Measurements from ENCODE around the gene SEMA3E.

Gene SEMA3E

DNA sequence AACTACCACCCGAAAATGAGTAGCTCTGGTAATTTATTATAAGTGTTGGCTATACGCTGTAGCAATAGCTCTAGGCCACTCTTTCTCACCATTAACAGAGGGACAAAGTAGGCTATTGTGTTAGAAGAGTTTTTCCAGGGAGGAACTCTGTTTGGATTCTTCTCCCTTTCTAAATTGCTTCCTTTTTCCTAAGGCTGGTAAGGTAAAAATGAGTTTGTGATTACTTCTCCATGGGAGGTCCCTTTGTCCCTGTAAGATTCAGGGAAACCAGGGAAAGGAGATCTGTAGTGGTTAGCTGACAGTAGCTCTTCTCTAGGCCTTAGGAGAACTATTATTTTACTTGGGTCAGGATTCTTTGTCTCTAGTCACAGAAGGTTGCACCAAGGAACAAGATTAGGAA lies 23.2 kb upstream of the SEMA3E start:
- Histone ChIP-seq H3K23ac (ENCODE audit: low read length) (no peak overlapping the region), H4K12ac (ENCODE audit: low read depth, low read length) (no peak overlapping the region), H3K79me2 (ENCODE audit: control insufficient read depth, insufficient read depth, low read length, poor library complexity) (no peaks in the 10 kb centered on the region), H3K79me1 (ENCODE audit: low read length) (no peaks in the 10 kb centered on the region), H2BK5ac (ENCODE audit: low read depth, low read length, poor library complexity) (no peak overlapping the region), H3K9ac (ENCODE audit: low read length) (no peak overlapping the region), H2AFZ (ENCODE audit: insufficient read depth, low read length, poor library complexity) (no peak overlapping the region), H4K91ac (ENCODE audit: low read depth, low read length) (no peak overlapping the region), H2BK12ac (ENCODE audit: low read length) (no peak overlapping the region), H2AK5ac (ENCODE audit: low read length) (no peak overlapping the region), H3K36me3 (ENCODE audit: control insufficient read depth in 1 of 2, insufficient read depth in 2 of 2, low read length in 2 of 2) (no peaks in the 10 kb centered on the region), H3K18ac (ENCODE audit: low read length) (no peak overlapping the region), H3K9me3 (ENCODE audit: insufficient read depth, low read depth, low read length) (peaks cover 2% of the 10 kb centered on the region), H3K14ac (ENCODE audit: low read length) (no peak overlapping the region), H3K4me1 (ENCODE audit: control insufficient read depth in 1 of 2, insufficient read depth in 2 of 2, low read length in 2 of 2) (no peaks in the 10 kb centered on the region), H3K4ac (ENCODE audit: low read depth, low read length) (no peak overlapping the region), H3K4me2 (ENCODE audit: low read length) (no peak overlapping the region), H3K4me3 (ENCODE audit: low read depth, low read length) (no peak overlapping the region), H4K8ac (ENCODE audit: low read depth, low read length) (no peak overlapping the region), H2BK120ac (ENCODE audit: insufficient read depth, low read length, poor library complexity) (no peak overlapping the region), H3K27ac (ENCODE audit: low read depth, low read length) (no peak overlapping the region), H3K27me3 (ENCODE audit: insufficient read depth, low read length) (no peaks in the 10 kb centered on the region)
- no CpG with 5 or more reads among the region's 2 CpGs for WGBS (ENCODE audit: extremely low coverage, insufficient coverage, insufficient read length)
- DNase-seq, result no peak

DNA sequence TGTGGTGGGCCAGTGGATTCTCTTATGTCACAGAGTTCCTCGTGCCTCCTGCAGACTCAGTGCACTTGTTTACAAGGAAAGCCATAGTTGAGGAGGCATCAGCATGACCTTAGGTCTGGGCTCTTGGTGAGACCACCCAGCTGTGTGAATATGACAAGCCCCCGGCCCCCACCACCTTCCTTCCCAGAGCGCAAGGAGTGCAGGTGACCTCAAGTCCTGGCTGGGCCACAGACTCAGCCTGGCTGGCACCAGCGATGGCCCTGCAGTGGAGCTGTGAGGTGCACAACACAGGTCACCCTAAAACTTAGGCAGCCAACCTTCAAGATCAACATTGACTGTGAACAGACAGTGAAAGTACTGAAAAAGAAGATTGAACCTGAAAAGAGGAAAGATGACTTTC lies 14.2 kb upstream of the SEMA3E start:
- no peaks in the 10 kb centered on the region for H3K79me2 ChIP-seq (ENCODE audit: control insufficient read depth, insufficient read depth, low read length, poor library complexity)
- H2BK120ac ChIP-seq (ENCODE audit: insufficient read depth, low read length, poor library complexity), result no peak overlapping the region
- DNase-seq, result no peak
- no peak overlapping the region for H3K14ac ChIP-seq (ENCODE audit: low read length)
- no peak overlapping the region for H3K9ac ChIP-seq (ENCODE audit: low read length)
- no peak overlapping the region for H2AFZ ChIP-seq (ENCODE audit: insufficient read depth, low read length, poor library complexity)
- H2BK5ac ChIP-seq (ENCODE audit: low read depth, low read length, poor library complexity), result no peak overlapping the region
- no peak overlapping the region for H4K8ac ChIP-seq (ENCODE audit: low read depth, low read length)
- H2AK5ac ChIP-seq (ENCODE audit: low read length), result no peak overlapping the region
- no peak overlapping the region for H3K27ac ChIP-seq (ENCODE audit: low read depth, low read length)
- H3K4ac ChIP-seq (ENCODE audit: low read depth, low read length), result no peak overlapping the region
- H3K36me3 ChIP-seq (ENCODE audit: control insufficient read depth in 1 of 2, insufficient read depth in 2 of 2, low read length in 2 of 2), result no peaks in the 10 kb centered on the region
- H4K91ac ChIP-seq (ENCODE audit: low read depth, low read length), result no peak overlapping the region
- no peak overlapping the region for H3K4me2 ChIP-seq (ENCODE audit: low read length)
- WGBS (ENCODE audit: extremely low coverage, insufficient coverage, insufficient read length), result no CpG with 5 or more reads among the region's 4 CpGs
- H3K9me3 ChIP-seq (ENCODE audit: insufficient read depth, low read depth, low read length), result no peaks in the 10 kb centered on the region
- no peak overlapping the region for H2BK12ac ChIP-seq (ENCODE audit: low read length)
- H4K12ac ChIP-seq (ENCODE audit: low read depth, low read length), result no peak overlapping the region
- H3K4me1 ChIP-seq (ENCODE audit: control insufficient read depth in 1 of 2, insufficient read depth in 2 of 2, low read length in 2 of 2), result no peaks in the 10 kb centered on the region
- H3K23ac ChIP-seq (ENCODE audit: low read length), result no peak overlapping the region
- no peaks in the 10 kb centered on the region for H3K27me3 ChIP-seq (ENCODE audit: insufficient read depth, low read length)
- no peaks in the 10 kb centered on the region for H3K79me1 ChIP-seq (ENCODE audit: low read length)
- no peak overlapping the region for H3K18ac ChIP-seq (ENCODE audit: low read length)
- no peak overlapping the region for H3K4me3 ChIP-seq (ENCODE audit: low read depth, low read length)

DNA sequence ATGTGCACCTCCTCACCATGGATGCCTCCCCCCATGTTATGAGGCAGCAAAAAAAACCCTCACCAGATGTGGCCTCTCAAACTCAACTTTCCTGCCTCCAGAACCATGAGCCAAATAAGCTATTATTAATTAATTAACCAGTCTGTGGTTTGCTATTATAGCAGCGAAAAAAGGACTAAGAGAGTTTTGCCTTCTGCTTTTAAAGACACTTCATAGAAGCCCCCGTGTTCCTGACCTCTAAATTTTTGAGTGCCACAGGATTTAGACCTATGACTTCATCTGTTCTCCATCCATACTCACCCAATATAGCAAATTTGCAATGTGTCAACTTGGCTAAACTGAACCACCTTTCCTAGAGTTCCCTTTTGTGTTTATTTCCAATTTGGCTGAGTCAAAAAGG lies 9.2 kb upstream of the SEMA3E start:
- H3K4ac ChIP-seq (ENCODE audit: low read depth, low read length), result no peak overlapping the region

DNA sequence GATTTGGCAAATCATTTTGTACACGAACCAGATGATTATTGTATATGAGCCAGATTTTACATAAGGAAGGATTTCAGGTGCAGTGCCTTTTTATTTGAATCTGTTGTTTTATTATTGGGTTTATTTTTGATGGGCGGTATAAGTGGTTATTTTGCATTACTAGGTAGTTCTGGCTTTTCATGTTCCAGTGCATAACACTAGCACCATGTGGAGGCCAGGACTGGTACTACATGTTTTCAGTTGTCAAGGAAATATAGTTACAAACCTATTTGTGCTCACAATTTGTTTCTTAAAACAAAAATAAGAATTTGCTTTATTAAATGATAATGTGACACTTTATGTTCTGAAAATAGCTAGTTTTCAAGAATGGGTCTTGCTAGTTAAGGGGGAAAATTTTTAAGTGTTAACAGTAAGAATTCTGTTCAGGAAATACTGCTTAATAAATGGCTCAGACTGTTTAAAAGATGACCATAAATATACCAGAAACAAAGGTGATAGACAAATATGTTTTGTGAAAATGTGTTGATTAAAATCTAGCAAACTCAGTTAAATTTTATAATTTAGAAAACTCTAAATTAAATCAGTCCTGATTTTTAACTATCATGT lies 7.1 kb upstream of the SEMA3E start:
- H4K12ac ChIP-seq (ENCODE audit: low read depth, low read length), result no peak overlapping the region
- no peak overlapping the region for H2BK12ac ChIP-seq (ENCODE audit: low read length)
- no CpG with 5 or more reads among the region's 2 CpGs for WGBS (ENCODE audit: extremely low coverage, insufficient coverage, insufficient read length)
- H2AFZ ChIP-seq (ENCODE audit: insufficient read depth, low read length, poor library complexity), result no peak overlapping the region
- no peak overlapping the region for H3K14ac ChIP-seq (ENCODE audit: low read length)
- H4K91ac ChIP-seq (ENCODE audit: low read depth, low read length), result no peak overlapping the region
- H3K79me2 ChIP-seq (ENCODE audit: control insufficient read depth, insufficient read depth, low read length, poor library complexity), result no peaks in the 10 kb centered on the region
- no peaks in the 10 kb centered on the region for H3K9me3 ChIP-seq (ENCODE audit: insufficient read depth, low read depth, low read length)
- peak; percentile 38 to 72 for DNase-seq
- no peak overlapping the region for H2AK5ac ChIP-seq (ENCODE audit: low read length)
- H3K23ac ChIP-seq (ENCODE audit: low read length), result no peak overlapping the region
- no peak overlapping the region for H4K8ac ChIP-seq (ENCODE audit: low read depth, low read length)
- no peak overlapping the region for H2BK120ac ChIP-seq (ENCODE audit: insufficient read depth, low read length, poor library complexity)
- no peak overlapping the region for H3K9ac ChIP-seq (ENCODE audit: low read length)
- no peak overlapping the region for H3K27ac ChIP-seq (ENCODE audit: low read depth, low read length)
- no peak overlapping the region for H3K4me3 ChIP-seq (ENCODE audit: low read depth, low read length)
- no peak overlapping the region for H2BK5ac ChIP-seq (ENCODE audit: low read depth, low read length, poor library complexity)
- H3K27me3 ChIP-seq (ENCODE audit: insufficient read depth, low read length), result no peaks in the 10 kb centered on the region
- H3K79me1 ChIP-seq (ENCODE audit: low read length), result no peaks in the 10 kb centered on the region
- H3K4ac ChIP-seq (ENCODE audit: low read depth, low read length), result no peak overlapping the region
- H3K18ac ChIP-seq (ENCODE audit: low read length), result no peak overlapping the region
- H3K36me3 ChIP-seq (ENCODE audit: control insufficient read depth in 1 of 2, insufficient read depth in 2 of 2, low read length in 2 of 2), result no peaks in the 10 kb centered on the region
- H3K4me1 ChIP-seq (ENCODE audit: control insufficient read depth in 1 of 2, insufficient read depth in 2 of 2, low read length in 2 of 2), result no peaks in the 10 kb centered on the region
- no peak overlapping the region for H3K4me2 ChIP-seq (ENCODE audit: low read length)

More for the DNA sequence above, 9.2 kb upstream of the SEMA3E start:
- Histone ChIP-seq H3K79me2 (ENCODE audit: control insufficient read depth, insufficient read depth, low read length, poor library complexity) (no peaks in the 10 kb centered on the region), H4K91ac (ENCODE audit: low read depth, low read length) (no peak overlapping the region), H3K4me3 (ENCODE audit: low read depth, low read length) (no peak overlapping the region), H4K12ac (ENCODE audit: low read depth, low read length) (no peak overlapping the region), H3K27me3 (ENCODE audit: insufficient read depth, low read length) (no peaks in the 10 kb centered on the region), H3K27ac (ENCODE audit: low read depth, low read length) (no peak overlapping the region), H3K79me1 (ENCODE audit: low read length) (no peaks in the 10 kb centered on the region), H2AK5ac (ENCODE audit: low read length) (no peak overlapping the region), H3K36me3 (ENCODE audit: control insufficient read depth in 1 of 2, insufficient read depth in 2 of 2, low read length in 2 of 2) (no peaks in the 10 kb centered on the region), H3K9me3 (ENCODE audit: insufficient read depth, low read depth, low read length) (no peaks in the 10 kb centered on the region), H3K4me2 (ENCODE audit: low read length) (no peak overlapping the region), H3K4me1 (ENCODE audit: control insufficient read depth in 1 of 2, insufficient read depth in 2 of 2, low read length in 2 of 2) (no peaks in the 10 kb centered on the region), H3K14ac (ENCODE audit: low read length) (no peak overlapping the region), H3K23ac (ENCODE audit: low read length) (no peak overlapping the region), H3K18ac (ENCODE audit: low read length) (no peak overlapping the region), H2BK12ac (ENCODE audit: low read length) (no peak overlapping the region), H4K8ac (ENCODE audit: low read depth, low read length) (no peak overlapping the region), H2AFZ (ENCODE audit: insufficient read depth, low read length, poor library complexity) (no peak overlapping the region), H3K9ac (ENCODE audit: low read length) (no peak overlapping the region), H2BK5ac (ENCODE audit: low read depth, low read length, poor library complexity) (no peak overlapping the region), H2BK120ac (ENCODE audit: insufficient read depth, low read length, poor library complexity) (no peak overlapping the region)
- no CpG with 5 or more reads among the region's 2 CpGs for WGBS (ENCODE audit: extremely low coverage, insufficient coverage, insufficient read length)
- DNase-seq, result no peak

Data from trophoblast cell (in vitro differentiated cells and primary cell).